DOHH2 (cell line): Measurements from ENCODE around the gene RCN2.

Source experiments
- CTCF ChIP-seq: fragments of 200-600 bp; sonication (generic); IDR thresholded peaks from one replicate; pipeline ENCODE4 v1.5.1; 2014; ENCODE audit warnings: antibody characterized with exemption, mild to moderate bottlenecking, low read depth, low read length; ENCODE audit not compliant: poor library complexity, severe bottlenecking
- EZH2phosphoT487 ChIP-seq: fragments of 200-600 bp; sonication (generic); IDR thresholded peaks from 2 replicates; pipeline ENCODE4 v1.6.1; 2017; ENCODE audit warnings: borderline replicate concordance, mild to moderate bottlenecking, antibody characterized with exemption, low read length, moderate library complexity, mixed read lengths

- TF ChIP-seq CTCF (peak; percentile 54), EZH2phosphoT487 (no peak)
Measured at GRCh38 chr15:76903251-76903681, 28.3 kb upstream of the RCN2 start.
